CD14-positive monocyte (primary cell): ENCODE results near the gene RBL1. TPM values are rescaled to one million over a fixed set of nuclear protein-coding genes. Genes with fewer than 3 reads are reported as not detected.

ENCODE experiments used
- DNase-seq, 3 donors: peaks; one replicate each; pipeline ENCODE4 v3.0.0-alpha.2; 2011 to 2022
- H2AFZ ChIP-seq: 2 replicates; pipeline ENCODE4 v1.6.0; 2012; ENCODE audit warnings: mild to moderate bottlenecking, low read depth, low read length, inconsistent platforms; ENCODE audit not compliant: insufficient read depth, poor library complexity, severe bottlenecking
- H3K27ac ChIP-seq, 2 donors: 1 replicate in 1 of 2; 2 replicates in 1 of 2; pipeline ENCODE4 v1.5.1; 2012 to 2013; ENCODE audit warnings: low read length in 2 of 2, control low read depth in 1 of 2, inconsistent platforms in 1 of 2, low read depth in 1 of 2, mild to moderate bottlenecking in 1 of 2
- H3K27me3 ChIP-seq, 2 donors: one replicate each; pipeline versions ENCODE4 v1.6.0 to v1.6.1; 2011 to 2013; ENCODE audit warnings: low read length in 2 of 2; ENCODE audit not compliant: control insufficient read depth in 2 of 2, insufficient read depth in 2 of 2
- H3K36me3 ChIP-seq, 2 donors: replicated peaks in 1 of 2; 1 replicate in 1 of 2; 2 replicates in 1 of 2; pipeline versions ENCODE4 v1.5.1 to v1.6.1; 2012 to 2013; ENCODE audit warnings: low read length in 2 of 2, control low read depth in 1 of 2, inconsistent platforms in 1 of 2, mild to moderate bottlenecking in 1 of 2; ENCODE audit not compliant: insufficient read depth in 2 of 2, control insufficient read depth in 1 of 2
- H3K4me1 ChIP-seq, 2 donors: 1 replicate in 1 of 2; 2 replicates in 1 of 2; pipeline versions ENCODE4 v1.5.1 to v1.6.1; 2012 to 2013; ENCODE audit warnings: low read length in 2 of 2, control low read depth in 1 of 2, inconsistent platforms in 1 of 2, mild to moderate bottlenecking in 1 of 2, moderate library complexity in 1 of 2; ENCODE audit not compliant: insufficient read depth in 2 of 2, control insufficient read depth in 1 of 2
- H3K4me2 ChIP-seq: replicated peaks from 2 replicates; pipeline ENCODE3; 2012; ENCODE audit warnings: low read length, moderate library complexity, mild to moderate bottlenecking; ENCODE audit not compliant: poor library complexity, severe bottlenecking; ENCODE audit errors: extremely low read depth
- H3K4me3 ChIP-seq, 3 experiments: fragments of 200-600 bp in 1 of 3; sonication (generic) in 1 of 3; replicated peaks in 1 of 3; 1 replicate in 2 of 3; 2 replicates in 1 of 3; pipeline ENCODE4 v1.5.1; 2011 to 2013; ENCODE audit warnings: low read length in 3 of 3, mild to moderate bottlenecking in 3 of 3, control low read depth in 2 of 3, low read depth in 2 of 3, inconsistent platforms in 1 of 3, moderate library complexity in 1 of 3
- H3K79me2 ChIP-seq: 2 replicates; pipeline ENCODE4 v1.6.0; 2012; ENCODE audit warnings: mild to moderate bottlenecking, control low read depth, inconsistent platforms, low read length, moderate library complexity; ENCODE audit not compliant: insufficient read depth
- H3K9ac ChIP-seq: 2 replicates; pipeline ENCODE4 v1.6.0; 2017; ENCODE audit warnings: low read length, mild to moderate bottlenecking; ENCODE audit not compliant: insufficient read depth, poor library complexity, severe bottlenecking
- H3K9me3 ChIP-seq, 2 donors: replicated peaks in 1 of 2; 1 replicate in 1 of 2; 2 replicates in 1 of 2; pipeline versions ENCODE4 v1.5.1 to v1.6.1; 2012 to 2013; ENCODE audit warnings: low read length in 2 of 2, control low read depth in 1 of 2; ENCODE audit not compliant: control insufficient read depth in 1 of 2, insufficient read depth in 1 of 2
- H4K20me1 ChIP-seq: 2 replicates; pipeline ENCODE4 v1.6.0; 2012; ENCODE audit warnings: mild to moderate bottlenecking, low read length, control low read depth, moderate library complexity; ENCODE audit not compliant: insufficient read depth
- H3K27ac Mint-ChIP-seq, 7 donors: one replicate each; pipeline ENCODE4 v1.8.0; 2020; ENCODE audit warnings: mild to moderate bottlenecking in 7 of 7, mixed read lengths in 7 of 7, moderate library complexity in 6 of 7, inconsistent platforms in 2 of 7
- H3K27me3 Mint-ChIP-seq, 3 donors: one replicate each; pipeline ENCODE4 v1.8.0; 2021 to 2022; ENCODE audit warnings: low read depth in 3 of 3, mild to moderate bottlenecking in 3 of 3, mixed read lengths in 3 of 3, moderate library complexity in 3 of 3, inconsistent platforms in 1 of 3
- H3K36me3 Mint-ChIP-seq, 2 donors: one replicate each; pipeline ENCODE4 v1.8.0; 2020; ENCODE audit warnings: mixed read lengths in 2 of 2, inconsistent platforms in 1 of 2, mild to moderate bottlenecking in 1 of 2
- H3K4me1 Mint-ChIP-seq: one replicate; pipeline ENCODE4 v1.8.0; 2020; ENCODE audit warnings: mild to moderate bottlenecking, mixed read lengths
- H3K4me3 Mint-ChIP-seq, 2 donors: one replicate each; pipeline ENCODE4 v1.8.0; 2020; ENCODE audit warnings: mild to moderate bottlenecking in 2 of 2, mixed read lengths in 2 of 2, moderate library complexity in 1 of 2
- H3K9me3 Mint-ChIP-seq, 7 donors: one replicate each; pipeline ENCODE4 v1.8.0; 2020 to 2022; ENCODE audit warnings: mixed read lengths in 7 of 7, mild to moderate bottlenecking in 6 of 7, moderate library complexity in 6 of 7, inconsistent platforms in 2 of 7
- CTCF ChIP-seq: fragments of 200-600 bp; IDR thresholded peaks from one replicate; pipeline ENCODE4 v1.8.0; 2022; ENCODE audit warnings: antibody characterized with exemption, mild to moderate bottlenecking
- WGBS: methylation state at CpG from one replicate; pipeline ENCODE4 v1.1.5; 2013; ENCODE audit warnings: missing lambda C conversion rate; ENCODE audit not compliant: insufficient coverage; 5-methylcytosine and 5-hydroxymethylcytosine counted together
- intact Hi-C, 2 donors: fragments of 100-400 bp; cut with micrococcal nuclease; formaldehyde crosslinking; loops; one replicate each; pipeline versions ENCODE4 v1.15.0 to v1.15.1; 2023
- polyA plus RNA-seq, 3 donors: library from polyadenylated mRNA; depleted of rRNA in 1 of 3; unstranded in 2 of 3; stranded (reverse) in 1 of 3; fragments of 300-500 nt in 2 of 3; fragments of >200 nt in 1 of 3; fragmentation: Illumina TruSeq in 2 of 3; gene quantifications; 1 replicate in 2 of 3; 2 replicates in 1 of 3; pipeline ENCODE4 v1.2.3, GENCODE V29; 2012 to 2021

The RBL1 gene
- polyA plus RNA-seq, 3 donors: 1.5 to 3.7 (median 2.4) TPM

- peaks cover 3% of the 10 kb centered on the region in 3 donors for H3K27me3 Mint-ChIP-seq
- no peaks in the 10 kb centered on the region for H3K36me3 Mint-ChIP-seq
- H4K20me1 ChIP-seq: no peaks in the 10 kb centered on the region
- intact Hi-C loops: no loop called here
- peaks cover 14% of the 10 kb centered on the region for H3K4me1 Mint-ChIP-seq
- H3K9ac ChIP-seq: no peak overlapping the region
- WGBS: 94% methylated on average over 2 of the region's 7 CpGs
- no peaks in the 10 kb centered on the region for H3K36me3 ChIP-seq
- no peak overlapping the region for H3K4me3 ChIP-seq
- DNase-seq: no peak
- H3K27ac Mint-ChIP-seq: peak overlapping the region in 1 of 7 donors; percentile 40
- no peak overlapping the region for H3K4me2 ChIP-seq
- H3K4me3 Mint-ChIP-seq: no peak overlapping the region
- no peak overlapping the region for H2AFZ ChIP-seq
- no peak overlapping the region for H3K27ac ChIP-seq
- no peak for TF ChIP-seq CTCF
- peaks cover 10 to 11% of the 10 kb centered on the region in 2 donors for H3K4me1 ChIP-seq
- no peaks in the 10 kb centered on the region for H3K27me3 ChIP-seq
- no peaks in the 10 kb centered on the region for H3K79me2 ChIP-seq
- peaks cover 0 to under 1% (median 0%) of the 10 kb centered on the region in 7 donors for H3K9me3 Mint-ChIP-seq
- H3K9me3 ChIP-seq: no peaks in the 10 kb centered on the region
Observed at GRCh38 chr20:37119356-37120036, 23.7 kb upstream of the RBL1 start.

- intact Hi-C loops: no loop called here
- Histone ChIP-seq H3K4me1 (no peaks in the 10 kb centered on the region), H4K20me1 (no peaks in the 10 kb centered on the region), H3K4me3 (no peak overlapping the region), H2AFZ (no peak overlapping the region), H3K9ac (no peak overlapping the region), H3K4me2 (no peak overlapping the region), H3K27ac (no peak overlapping the region), H3K36me3 (no peaks in the 10 kb centered on the region), H3K9me3 (no peaks in the 10 kb centered on the region), H3K79me2 (no peaks in the 10 kb centered on the region), H3K27me3 (no peaks in the 10 kb centered on the region)
- no peaks in the 10 kb centered on the region for H3K4me1 Mint-ChIP-seq
- DNase-seq: no peak
- no peaks in the 10 kb centered on the region for H3K9me3 Mint-ChIP-seq
- H3K27ac Mint-ChIP-seq: no peak overlapping the region
- TF ChIP-seq CTCF: no peak
- no peaks in the 10 kb centered on the region for H3K36me3 Mint-ChIP-seq
- WGBS: 99% methylated on average over 8 of the region's 8 CpGs
- peaks cover 0 to 4% (median 2%) of the 10 kb centered on the region in 3 donors for H3K27me3 Mint-ChIP-seq
- no peak overlapping the region for H3K4me3 Mint-ChIP-seq
Observed at GRCh38 chr20:37114012-37114411, 18.2 kb upstream of the RBL1 start.
